HEK293 (cell line): ENCODE results near the gene EYS.

ENCODE experiments used
- CTCF ChIA-PET: fragments of 350-600 bp; formaldehyde crosslinking; extraction: SDS; loops from one replicate; lab custom pipeline; 2021; ENCODE audit warnings: antibody characterized with exemption; lab: Yijun Ruan, JAX
- POLR2A ChIA-PET: fragments of 300-600 bp; formaldehyde crosslinking; extraction: SDS; loops from one replicate; lab custom pipeline; 2020; ENCODE audit warnings: antibody characterized with exemption, inconsistent platforms; lab: Yijun Ruan, JAX
- H3K27ac ChIP-seq: fragments of 200-500 bp; sonication (Bioruptor generic); 2 replicates; pipeline ENCODE4 v1.5.1; 2014; ENCODE audit warnings: low read depth, low read length, control low read depth, inconsistent platforms; ENCODE audit errors: extremely low read depth
- H3K36me3 ChIP-seq, 2 experiments: fragments of 200-500 bp in 1 of 2; sonication (Bioruptor generic) in 1 of 2; 1 replicate in 1 of 2; 2 replicates in 1 of 2; pipeline ENCODE4 v1.5.1; 2014 to 2017; ENCODE audit warnings: inconsistent platforms in 2 of 2, low read length in 2 of 2; ENCODE audit not compliant: control insufficient read depth in 2 of 2, insufficient read depth in 1 of 2
- H3K4me1 ChIP-seq: fragments of 200-500 bp; sonication (Bioruptor generic); 2 replicates; pipeline ENCODE4 v1.5.1; 2014; ENCODE audit warnings: mild to moderate bottlenecking, low read length, inconsistent platforms; ENCODE audit not compliant: control insufficient read depth, insufficient read depth
- H3K4me3 ChIP-seq: 2 replicates; pipeline ENCODE4 v1.5.1; 2011; ENCODE audit warnings: low read depth, mild to moderate bottlenecking, control low read depth, low read length, moderate library complexity
- H3K9me3 ChIP-seq: fragments of 200-500 bp; sonication (Bioruptor generic); 2 replicates; pipeline ENCODE4 v1.5.1; 2014; ENCODE audit warnings: low read depth, low read length, inconsistent platforms; ENCODE audit not compliant: control insufficient read depth, insufficient read depth
- FEZF1 ChIP-seq: fragments of 450-650 bp; formaldehyde crosslinking; IDR thresholded peaks from 2 replicates; pipeline ENCODE4 v1.5.1; 2016; ENCODE audit warnings: missing biosample characterization, missing genetic modification characterization
- IKZF3 ChIP-seq: fragments of 450-650 bp; IDR thresholded peaks from 2 replicates; pipeline ENCODE4 v1.5.0; 2018; ENCODE audit warnings: missing biosample characterization, mild to moderate bottlenecking, missing genetic modification characterization, moderate library complexity
- KLF16 ChIP-seq: fragments of 450-650 bp; formaldehyde crosslinking; IDR thresholded peaks from 2 replicates; pipeline ENCODE4 v1.5.1; 2017; ENCODE audit warnings: missing biosample characterization, missing genetic modification characterization
- KLF7 ChIP-seq: fragments of 450-650 bp; formaldehyde crosslinking; IDR thresholded peaks from 2 replicates; pipeline ENCODE4 v1.5.1; 2016; ENCODE audit warnings: missing biosample characterization, missing genetic modification characterization, borderline replicate concordance
- PRDM6 ChIP-seq: fragments of 450-650 bp; formaldehyde crosslinking; IDR thresholded peaks from 2 replicates; pipeline ENCODE4 v1.5.1; 2017; ENCODE audit warnings: missing biosample characterization, missing genetic modification characterization
- REPIN1 ChIP-seq: fragments of 450-650 bp; formaldehyde crosslinking; IDR thresholded peaks from 2 replicates; pipeline ENCODE4 v1.5.1; 2017; ENCODE audit warnings: missing biosample characterization, missing genetic modification characterization, low read depth
- SP2 ChIP-seq: fragments of 450-650 bp; formaldehyde crosslinking; IDR thresholded peaks from 2 replicates; pipeline ENCODE4 v1.5.1; 2016; ENCODE audit warnings: missing biosample characterization, missing genetic modification characterization
- TSHZ1 ChIP-seq: fragments of 450-650 bp; formaldehyde crosslinking; IDR thresholded peaks from 2 replicates; pipeline ENCODE4 v1.5.1; 2016; ENCODE audit warnings: missing biosample characterization, missing genetic modification characterization, borderline replicate concordance
- YY1 ChIP-seq: fragments of 450-650 bp; formaldehyde crosslinking; IDR thresholded peaks from 2 replicates; pipeline ENCODE4 v1.5.1; 2018; ENCODE audit warnings: missing biosample characterization, missing genetic modification characterization
- ZBTB48 ChIP-seq: fragments of 450-650 bp; formaldehyde crosslinking; IDR thresholded peaks from 2 replicates; pipeline ENCODE4 v1.5.1; 2016; ENCODE audit warnings: missing biosample characterization, missing genetic modification characterization
- ZFP3 ChIP-seq: fragments of 450-650 bp; formaldehyde crosslinking; IDR thresholded peaks from 2 replicates; pipeline ENCODE4 v1.5.1; 2016; ENCODE audit warnings: low read depth, missing biosample characterization, missing genetic modification characterization
- ZFP41 ChIP-seq: fragments of 450-650 bp; formaldehyde crosslinking; IDR thresholded peaks from 2 replicates; pipeline ENCODE4 v1.5.1; 2016; ENCODE audit warnings: missing biosample characterization, missing genetic modification characterization, borderline replicate concordance
- ZNF133 ChIP-seq: fragments of 450-650 bp; formaldehyde crosslinking; IDR thresholded peaks from 2 replicates; pipeline ENCODE4 v1.5.1; 2016; ENCODE audit warnings: missing biosample characterization, missing genetic modification characterization
- ZNF146 ChIP-seq: fragments of 450-650 bp; formaldehyde crosslinking; IDR thresholded peaks from 2 replicates; pipeline ENCODE4 v1.5.1; 2016; ENCODE audit warnings: missing biosample characterization, missing genetic modification characterization
- ZNF184 ChIP-seq: fragments of 450-650 bp; IDR thresholded peaks from 2 replicates; pipeline ENCODE4 v1.5.1; 2018; ENCODE audit warnings: missing biosample characterization, mild to moderate bottlenecking, missing genetic modification characterization
- ZNF350 ChIP-seq: fragments of 450-650 bp; formaldehyde crosslinking; IDR thresholded peaks from 2 replicates; pipeline ENCODE4 v1.5.0; 2017; ENCODE audit warnings: missing biosample characterization, mild to moderate bottlenecking, missing genetic modification characterization
- ZNF394 ChIP-seq: fragments of 450-650 bp; formaldehyde crosslinking; IDR thresholded peaks from 2 replicates; pipeline ENCODE4 v1.5.1; 2016; ENCODE audit warnings: missing biosample characterization, missing genetic modification characterization, mild to moderate bottlenecking, moderate library complexity, borderline replicate concordance
- ZNF529 ChIP-seq: fragments of 450-650 bp; formaldehyde crosslinking; IDR thresholded peaks from 2 replicates; pipeline ENCODE4 v1.5.1; 2017; ENCODE audit warnings: missing genetic modification characterization, missing biosample characterization; ENCODE audit not compliant: insufficient replicate concordance
- ZNF555 ChIP-seq: fragments of 450-650 bp; formaldehyde crosslinking; conservative IDR thresholded peaks from 2 replicates; pipeline ENCODE4 v1.5.1; 2017; ENCODE audit warnings: missing biosample characterization, mild to moderate bottlenecking, missing genetic modification characterization, inconsistent platforms
- ZNF560 ChIP-seq: fragments of 450-650 bp; formaldehyde crosslinking; IDR thresholded peaks from 2 replicates; pipeline ENCODE4 v1.5.1; 2017; ENCODE audit warnings: missing biosample characterization, missing genetic modification characterization, borderline replicate concordance
- ZNF626 ChIP-seq: fragments of 450-650 bp; sonication (Bioruptor Pico); formaldehyde crosslinking; IDR thresholded peaks from 2 replicates; pipeline ENCODE4 v1.5.1; 2018; ENCODE audit warnings: missing biosample characterization, missing genetic modification characterization, inconsistent platforms
- ZNF664 ChIP-seq: fragments of 450-650 bp; formaldehyde crosslinking; IDR thresholded peaks from 2 replicates; pipeline ENCODE4 v1.5.1; 2016; ENCODE audit warnings: missing biosample characterization, missing genetic modification characterization
- ZNF670 ChIP-seq: fragments of 450-650 bp; formaldehyde crosslinking; IDR thresholded peaks from 2 replicates; pipeline ENCODE4 v1.5.1; 2016; ENCODE audit warnings: missing biosample characterization, missing genetic modification characterization, low read depth
- ZNF791 ChIP-seq: fragments of 450-650 bp; formaldehyde crosslinking; IDR thresholded peaks from 2 replicates; pipeline ENCODE4 v1.5.1; 2016; ENCODE audit warnings: missing biosample characterization, missing genetic modification characterization
- ZNF792 ChIP-seq: fragments of 450-650 bp; formaldehyde crosslinking; IDR thresholded peaks from 2 replicates; pipeline ENCODE4 v1.5.1; 2016; ENCODE audit warnings: missing biosample characterization, missing genetic modification characterization
- TF ChIP-seq, protein P1 (sequence below): fragments of 450-650 bp; formaldehyde crosslinking; IDR thresholded peaks from 2 replicates; pipeline ENCODE4 v1.5.1; 2017; ENCODE audit warnings: missing biosample characterization, missing genetic modification characterization
- TF ChIP-seq, protein P2 (sequence below): fragments of 450-650 bp; formaldehyde crosslinking; IDR thresholded peaks from 2 replicates; pipeline ENCODE4 v1.5.1; 2017; ENCODE audit warnings: missing biosample characterization, mild to moderate bottlenecking, missing genetic modification characterization, moderate library complexity

The EYS gene

GRCh38 chr6:63999613-64000012 is 1707.4 kb downstream of the EYS start:
- CTCF ChIA-PET, result interaction anchor here (0.6 kb wide), 1 partner anchor 684 kb away, joined by 3 read pairs; no protein-coding TSS in a partner anchor
- TF ChIP-seq ZNF670 (tag by site-specific recombination), result no peak
- no peak for TF ChIP-seq ZNF555 (tag by site-specific recombination)
- no peak for TF ChIP-seq KLF16
- TF ChIP-seq, protein P1, sequence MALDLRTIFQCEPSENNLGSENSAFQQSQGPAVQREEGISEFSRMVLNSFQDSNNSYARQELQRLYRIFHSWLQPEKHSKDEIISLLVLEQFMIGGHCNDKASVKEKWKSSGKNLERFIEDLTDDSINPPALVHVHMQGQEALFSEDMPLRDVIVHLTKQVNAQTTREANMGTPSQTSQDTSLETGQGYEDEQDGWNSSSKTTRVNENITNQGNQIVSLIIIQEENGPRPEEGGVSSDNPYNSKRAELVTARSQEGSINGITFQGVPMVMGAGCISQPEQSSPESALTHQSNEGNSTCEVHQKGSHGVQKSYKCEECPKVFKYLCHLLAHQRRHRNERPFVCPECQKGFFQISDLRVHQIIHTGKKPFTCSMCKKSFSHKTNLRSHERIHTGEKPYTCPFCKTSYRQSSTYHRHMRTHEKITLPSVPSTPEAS (tag by site-specific recombination), result no peak
- no peak for TF ChIP-seq YY1 (tag by site-specific recombination)
- TF ChIP-seq TSHZ1 (tag by site-specific recombination), result no peak
- no peak for TF ChIP-seq SP2 (tag by site-specific recombination)
- TF ChIP-seq ZNF664, result no peak
- no peak for TF ChIP-seq ZNF394 (tag by site-specific recombination)
- no peak for TF ChIP-seq REPIN1 (tag by site-specific recombination)
- no peak for TF ChIP-seq ZFP41 (tag by site-specific recombination)
- TF ChIP-seq ZNF529 (tag by site-specific recombination), result no peak
- TF ChIP-seq PRDM6 (tag by site-specific recombination), result no peak
- Histone ChIP-seq H3K27ac (no peak overlapping the region), H3K4me1 (no peaks in the 10 kb centered on the region), H3K4me3 (no peak overlapping the region), H3K9me3 (no peaks in the 10 kb centered on the region), H3K36me3 (no peaks in the 10 kb centered on the region)
- POLR2A ChIA-PET, result no interaction called here

DNA sequence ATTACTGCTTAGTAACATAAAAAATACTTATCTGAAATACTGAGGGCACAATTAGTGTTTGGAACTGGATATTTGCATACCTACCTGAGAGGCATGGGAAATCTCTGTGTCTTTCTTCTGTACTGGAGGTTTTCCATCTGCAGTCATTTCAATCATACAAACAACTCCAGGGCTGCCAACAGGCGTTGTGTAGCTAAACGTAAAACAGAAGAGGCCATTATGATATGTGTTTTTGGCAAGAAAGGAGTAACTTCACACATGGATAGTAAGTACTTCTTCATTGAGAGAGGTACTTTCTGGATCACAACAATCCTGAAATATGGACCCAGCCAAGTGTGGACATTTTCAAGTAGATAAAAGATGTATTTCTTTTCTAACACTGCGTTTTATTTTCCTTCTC is 1708.0 kb downstream of the EYS start:
- H3K9me3 ChIP-seq, result no peaks in the 10 kb centered on the region
- no peaks in the 10 kb centered on the region for H3K4me1 ChIP-seq
- ChIA-PET CTCF (no interaction called here), POLR2A (no interaction called here)
- no peaks in the 10 kb centered on the region for H3K36me3 ChIP-seq
- H3K27ac ChIP-seq, result no peak overlapping the region
- H3K4me3 ChIP-seq, result no peak overlapping the region
- TF ChIP-seq FEZF1 (tag by site-specific recombination) (no peak), ZNF626 (no peak), ZNF184 (tag by site-specific recombination) (no peak), ZFP3 (no peak), KLF7 (no peak), IKZF3 (tag by site-specific recombination) (no peak), KLF16 (no peak), ZNF133 (tag by site-specific recombination) (no peak), ZNF560 (no peak), ZNF350 (tag by site-specific recombination) (no peak), ZNF792 (tag by site-specific recombination) (no peak), ZNF791 (tag by site-specific recombination) (no peak), ZNF146 (tag by site-specific recombination) (no peak), ZNF664 (no peak), ZBTB48 (tag by site-specific recombination) (no peak)
- TF ChIP-seq, protein P2, sequence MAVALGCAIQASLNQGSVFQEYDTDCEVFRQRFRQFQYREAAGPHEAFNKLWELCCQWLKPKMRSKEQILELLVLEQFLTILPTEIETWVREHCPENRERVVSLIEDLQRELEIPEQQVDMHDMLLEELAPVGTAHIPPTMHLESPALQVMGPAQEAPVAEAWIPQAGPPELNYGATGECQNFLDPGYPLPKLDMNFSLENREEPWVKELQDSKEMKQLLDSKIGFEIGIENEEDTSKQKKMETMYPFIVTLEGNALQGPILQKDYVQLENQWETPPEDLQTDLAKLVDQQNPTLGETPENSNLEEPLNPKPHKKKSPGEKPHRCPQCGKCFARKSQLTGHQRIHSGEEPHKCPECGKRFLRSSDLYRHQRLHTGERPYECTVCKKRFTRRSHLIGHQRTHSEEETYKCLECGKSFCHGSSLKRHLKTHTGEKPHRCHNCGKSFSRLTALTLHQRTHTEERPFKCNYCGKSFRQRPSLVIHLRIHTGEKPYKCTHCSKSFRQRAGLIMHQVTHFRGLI (tag by site-specific recombination), result no peak
